ENCODE measurements around the gene SGIP1. TPM values are rescaled to one million over a fixed set of nuclear protein-coding genes. Genes with fewer than 3 reads are reported as not detected.
"Not testable (repeated sequence)": the region's sequence is repeated elsewhere in the genome, so short reads cannot be mapped to it uniquely, and the experiment has no call there.

Gene SGIP1
- total RNA-seq, 1 donor from 2014 or later: 45.2 TPM

DNA sequence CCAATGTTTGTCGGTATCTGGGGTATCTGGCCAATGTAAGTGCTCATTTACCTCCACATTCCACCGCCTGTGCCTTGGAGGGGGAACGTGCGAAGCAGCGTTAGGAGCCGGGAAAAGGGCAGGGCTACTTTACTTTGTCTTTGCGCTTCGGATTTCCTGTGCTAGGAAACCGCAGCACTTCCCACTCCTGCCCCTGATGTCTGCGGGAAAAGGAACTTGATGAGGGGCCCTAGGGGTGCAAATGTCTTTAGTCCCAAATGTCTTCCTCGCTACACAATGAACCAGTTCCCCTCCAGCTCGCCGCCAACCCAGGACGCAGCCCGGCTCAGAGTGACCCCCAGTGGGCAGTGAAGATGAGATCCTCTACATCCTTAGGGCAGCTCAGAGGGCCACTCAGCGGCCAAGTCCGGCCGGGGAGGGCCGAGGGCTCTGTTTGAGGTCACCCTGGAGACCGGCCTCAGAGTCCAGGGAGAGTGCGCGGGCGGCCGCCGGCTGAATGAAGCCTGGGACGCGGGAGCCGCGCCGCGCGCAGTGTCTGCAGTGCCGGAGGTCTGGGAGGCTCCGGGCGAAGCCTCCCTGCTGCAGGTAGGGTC lies 218.1 kb downstream of the SGIP1 start, which contains the start of gene DYNLT5:
DYNLT5 (plus strand) TSS at position 460 of the 593 bp plus-strand sequence. CDS start 2,200 bp downstream, outside the sequence.
- FAIRE-seq (no peak), DNase-seq (ENCODE audit: low spot score in 2 of 2) (peak; percentile 29 to 52)

DNA sequence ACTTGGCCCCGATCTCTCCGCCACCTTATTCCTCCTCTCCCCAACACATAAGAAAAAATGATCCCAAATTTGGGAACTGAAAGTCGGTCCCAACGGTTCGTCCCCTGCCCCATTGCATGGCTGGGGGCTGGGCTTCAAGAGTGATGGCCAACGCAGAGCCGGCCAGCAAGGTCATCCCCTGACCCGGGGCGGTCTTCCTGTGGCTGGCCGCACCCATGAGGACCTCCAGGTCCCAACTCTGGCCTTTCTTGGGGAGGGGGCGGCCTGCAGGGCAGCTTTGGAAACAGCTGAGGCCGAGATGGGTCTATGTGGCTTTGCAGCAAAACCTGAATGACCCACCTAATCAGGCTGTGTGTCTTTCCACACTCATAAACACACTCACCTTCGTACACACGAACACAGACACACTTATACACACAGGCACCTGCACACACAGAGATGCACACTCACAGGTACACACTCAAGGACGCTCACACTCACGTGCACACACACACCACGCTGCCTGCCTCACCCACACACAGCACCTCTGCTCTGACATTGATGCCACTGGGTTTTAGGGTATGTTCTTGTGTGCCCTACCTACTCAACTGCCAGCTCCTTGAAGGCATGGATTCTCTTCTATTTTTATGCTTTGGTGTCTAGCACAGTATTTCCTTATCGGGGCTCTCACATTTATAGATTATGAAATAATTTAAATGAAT lies 218.9 kb downstream of the SGIP1 start:
- no peak for DNase-seq (ENCODE audit: low spot score in 2 of 2)

DNA sequence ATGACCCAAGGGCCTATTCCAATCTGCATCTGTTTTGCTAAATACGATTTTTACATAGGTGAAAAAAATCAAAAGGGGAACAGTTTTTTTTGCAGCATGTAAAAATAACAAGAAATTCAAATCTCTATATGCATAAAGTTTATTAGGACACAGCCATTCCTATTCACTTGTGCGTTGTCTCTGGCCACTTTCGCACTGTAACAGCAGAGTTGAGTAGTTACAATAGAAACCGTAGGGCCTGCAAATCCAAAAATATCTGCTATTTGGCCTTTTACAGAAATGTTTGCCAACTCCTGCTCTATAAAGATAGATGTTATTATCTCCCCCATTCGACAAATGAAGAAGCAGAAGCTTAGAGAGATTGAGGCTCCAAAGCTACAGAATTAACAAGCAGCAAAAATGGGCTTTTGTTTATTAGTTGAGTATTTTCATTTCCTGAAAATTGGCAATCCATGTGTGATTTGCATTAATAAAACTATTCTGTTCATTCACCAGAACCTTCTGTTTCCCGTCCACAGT lies 223.8 kb downstream of the SGIP1 start:
- FAIRE-seq: no peak

More for the DNA sequence above, 218.9 kb downstream of the SGIP1 start:
- FAIRE-seq: no peak

DNA sequence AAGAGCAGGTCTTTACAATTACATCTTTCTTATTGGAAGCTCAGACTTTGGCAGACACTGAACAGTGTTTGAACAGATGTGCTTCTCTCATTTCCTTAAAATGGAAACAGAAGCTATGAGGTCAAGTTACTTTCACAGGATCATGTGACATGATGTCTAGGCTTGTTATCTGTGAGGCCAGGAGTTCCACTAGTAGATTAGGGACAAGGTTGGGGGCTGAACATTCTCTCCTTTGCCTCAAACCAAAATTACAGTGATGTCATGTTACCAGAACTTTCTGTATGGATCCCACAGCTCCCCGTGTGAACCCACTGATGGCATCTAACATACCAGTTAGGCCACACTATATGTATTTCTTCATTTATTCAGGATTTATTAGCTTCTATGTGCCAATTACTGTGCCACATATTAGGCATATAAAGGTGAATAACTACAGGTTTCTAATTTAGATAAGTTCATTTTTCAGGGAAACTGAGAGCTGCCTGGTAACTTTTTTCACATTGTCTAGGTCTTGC lies 224.3 kb downstream of the SGIP1 start:
- DNase-seq (ENCODE audit: low spot score in 2 of 2) (no peak), FAIRE-seq (no peak)

More for the DNA sequence above, 223.8 kb downstream of the SGIP1 start:
- no peak for DNase-seq (ENCODE audit: low spot score in 2 of 2)

DNA sequence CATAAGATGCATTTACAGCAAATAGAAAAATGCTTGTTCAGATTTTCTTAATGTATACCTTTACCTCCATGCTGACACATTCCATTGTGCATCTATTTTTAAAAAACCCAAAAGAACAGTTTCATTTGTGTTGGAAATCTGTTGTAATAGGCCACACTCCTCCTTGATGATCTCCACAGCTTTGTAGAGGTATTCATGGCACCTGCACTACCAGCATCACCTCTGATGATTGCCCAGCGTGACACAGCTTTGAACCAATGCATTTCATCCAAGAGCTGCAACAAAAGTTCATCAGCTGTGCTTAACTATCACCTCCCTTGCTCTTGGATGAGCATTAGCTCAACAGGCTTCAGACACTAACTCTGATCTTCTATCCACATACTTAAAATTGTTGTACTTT lies 226.6 kb downstream of the SGIP1 start:
- no peak for DNase-seq (ENCODE audit: low spot score in 2 of 2)
- no peak for FAIRE-seq

DNA sequence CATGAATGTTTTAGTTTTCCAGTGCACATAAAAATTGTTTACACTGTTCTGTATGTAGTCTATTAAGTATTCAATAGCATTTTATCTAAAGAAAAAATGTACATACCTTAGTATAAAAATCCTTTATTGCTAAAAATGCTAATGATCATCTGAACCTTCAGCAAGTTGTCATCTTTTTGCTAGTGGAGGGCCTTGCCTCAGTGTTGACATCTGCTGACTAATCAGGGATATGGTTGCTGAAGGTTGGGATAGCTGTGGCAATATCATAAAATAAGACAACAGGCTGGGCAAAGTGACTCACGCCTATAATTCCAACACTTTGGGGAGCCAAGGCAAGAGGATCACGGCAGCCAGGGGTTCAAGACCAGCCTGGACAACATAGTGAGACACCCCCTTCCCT lies 227.3 kb downstream of the SGIP1 start:
- DNase-seq (ENCODE audit: low spot score in 2 of 2) (no peak), FAIRE-seq (no peak)

DNA sequence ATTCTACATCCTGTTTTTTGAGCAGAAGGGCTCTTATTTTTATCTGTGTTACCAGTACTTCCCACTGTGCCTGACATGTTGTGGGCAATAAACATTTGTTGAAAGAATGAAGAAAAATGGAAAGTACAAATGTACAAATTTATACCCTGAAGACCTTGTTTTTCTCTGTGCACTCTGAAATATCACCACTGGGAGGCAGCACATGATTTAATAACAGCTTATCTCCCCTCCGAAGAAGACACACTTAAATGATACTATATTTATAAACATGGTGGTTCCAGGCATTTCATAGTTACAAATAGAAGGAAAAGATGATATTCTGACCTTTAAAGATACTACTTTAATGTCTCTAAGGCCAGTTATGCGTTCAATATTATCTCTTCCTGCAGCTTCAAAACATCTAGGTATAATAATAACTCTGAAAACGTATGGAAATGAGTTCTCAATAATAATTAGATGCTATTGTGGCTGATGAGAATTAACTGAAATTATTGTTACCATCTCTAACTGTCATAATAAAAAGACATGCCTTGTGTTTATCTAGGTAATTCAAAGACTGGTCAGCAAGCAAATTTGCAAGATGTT lies 231.1 kb downstream of the SGIP1 start:
- DNase-seq (ENCODE audit: low spot score in 2 of 2): peak in 1 of 2 donors; percentile 26

DNA sequence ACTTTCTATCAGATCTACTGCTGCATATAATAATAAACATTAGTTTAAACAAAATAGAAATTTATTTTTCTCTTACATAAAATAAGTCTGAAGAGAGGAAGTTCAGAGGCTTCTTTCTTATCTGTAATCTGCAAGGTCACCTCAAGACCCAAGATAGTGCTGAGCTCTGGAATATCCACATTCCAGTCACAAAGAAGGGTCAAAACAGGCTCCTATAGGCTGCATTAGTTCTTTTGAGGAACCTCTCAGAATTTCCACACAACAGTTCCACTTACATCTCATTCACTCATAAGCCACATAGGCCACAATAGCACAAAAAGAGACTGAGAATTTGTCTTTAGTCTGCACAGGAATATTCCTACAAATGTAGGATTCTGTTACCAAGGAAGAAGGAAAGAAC lies 233.7 kb downstream of the SGIP1 start:
- no peak for FAIRE-seq
- no peak for DNase-seq (ENCODE audit: low spot score in 2 of 2)

More for the DNA sequence above, 231.1 kb downstream of the SGIP1 start:
- FAIRE-seq: peak; percentile 82

DNA sequence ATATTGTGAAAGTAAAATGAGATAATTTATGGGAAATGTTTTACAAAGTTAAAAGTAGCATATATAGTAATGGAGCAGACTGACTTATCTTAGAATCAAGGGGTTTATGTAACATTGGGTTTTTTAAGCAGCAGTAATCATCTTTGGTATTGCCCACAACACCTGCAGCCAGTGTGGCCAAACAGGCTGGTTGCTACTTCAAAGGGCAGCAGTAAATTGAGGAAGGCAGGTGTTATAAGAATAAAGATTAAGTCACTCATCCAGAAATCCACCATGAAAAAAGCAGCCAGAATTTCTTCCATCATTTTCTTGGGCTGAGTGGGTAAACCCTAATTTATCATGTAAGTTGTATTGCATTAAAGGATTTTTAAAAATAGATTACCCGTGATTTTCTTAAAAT lies 235.0 kb downstream of the SGIP1 start:
- no peak for DNase-seq (ENCODE audit: low spot score in 2 of 2)
- no peak for FAIRE-seq

DNA sequence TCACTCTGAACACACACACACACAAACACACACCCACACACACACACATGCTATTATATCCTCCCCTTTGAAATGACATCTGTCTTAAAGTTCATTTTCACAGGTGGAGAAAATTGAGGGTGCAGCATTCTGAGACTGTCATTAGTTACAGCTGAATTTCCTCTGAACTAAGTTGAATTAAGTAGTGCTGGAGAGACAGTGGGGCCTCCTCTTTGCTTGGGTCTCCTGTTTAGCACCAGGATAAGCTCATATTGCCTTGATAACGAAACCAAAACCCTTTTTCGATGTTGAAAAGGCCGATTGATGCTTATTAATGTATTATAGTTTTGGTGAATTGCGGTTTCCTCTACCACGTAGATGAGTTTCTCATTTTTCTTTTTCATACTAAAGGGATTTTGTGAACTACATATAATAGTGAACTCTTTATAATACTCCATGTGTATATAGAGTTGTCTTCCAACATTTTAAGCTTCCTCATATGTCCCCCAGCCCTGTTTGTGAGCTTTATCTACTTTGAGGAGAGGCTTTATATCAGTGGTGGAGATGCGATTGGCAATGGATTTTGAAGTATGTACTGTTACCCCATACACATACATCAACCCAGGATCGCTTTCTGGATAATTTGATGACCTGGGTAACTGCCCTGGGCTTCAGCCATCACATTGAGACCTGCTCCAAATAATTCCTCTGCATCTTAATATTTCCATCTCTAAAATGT lies 235.7 kb downstream of the SGIP1 start:
- DNase-seq (ENCODE audit: low spot score in 2 of 2) (no peak), FAIRE-seq (no peak)

DNA sequence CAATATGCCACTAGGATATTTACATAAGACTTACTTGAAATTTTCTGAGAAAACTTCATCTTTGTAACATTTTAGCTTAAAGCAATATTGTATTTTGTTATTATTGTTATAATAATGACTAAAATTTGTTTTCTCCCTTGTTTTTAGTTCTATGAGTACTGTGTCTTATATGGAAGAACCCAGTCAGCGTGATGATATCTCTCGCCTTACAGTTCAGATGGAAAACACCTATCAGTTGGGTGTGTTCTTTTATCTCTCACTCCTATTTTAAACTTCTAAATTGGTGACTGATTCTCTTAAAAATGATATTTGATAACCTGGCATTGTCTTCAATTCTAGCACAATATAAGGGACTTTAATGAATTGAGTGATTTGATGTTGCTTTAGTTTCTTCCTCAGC lies 236.3 kb downstream of the SGIP1 start:
- FAIRE-seq: no peak
- DNase-seq (ENCODE audit: low spot score in 2 of 2): no peak

DNA sequence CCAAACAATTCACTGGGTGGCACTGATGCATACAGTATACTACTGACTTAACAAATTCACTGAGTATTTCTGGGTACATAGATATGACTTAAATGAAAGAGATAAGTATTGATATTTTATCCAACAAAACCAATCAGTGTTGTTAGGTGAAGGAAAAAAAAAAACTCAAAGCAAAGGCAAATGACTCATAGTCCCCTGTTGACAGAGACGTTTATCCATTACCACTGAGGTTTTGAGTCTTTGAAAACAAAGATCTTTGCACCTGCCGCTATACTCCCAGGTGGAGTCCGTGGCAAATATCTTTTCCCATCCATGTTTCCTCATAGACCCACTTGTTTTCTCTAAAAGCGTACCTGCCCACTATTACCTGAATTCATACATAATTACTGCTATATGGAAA lies 236.7 kb downstream of the SGIP1 start:
- FAIRE-seq (no peak), DNase-seq (ENCODE audit: low spot score in 2 of 2) (no peak)

DNA sequence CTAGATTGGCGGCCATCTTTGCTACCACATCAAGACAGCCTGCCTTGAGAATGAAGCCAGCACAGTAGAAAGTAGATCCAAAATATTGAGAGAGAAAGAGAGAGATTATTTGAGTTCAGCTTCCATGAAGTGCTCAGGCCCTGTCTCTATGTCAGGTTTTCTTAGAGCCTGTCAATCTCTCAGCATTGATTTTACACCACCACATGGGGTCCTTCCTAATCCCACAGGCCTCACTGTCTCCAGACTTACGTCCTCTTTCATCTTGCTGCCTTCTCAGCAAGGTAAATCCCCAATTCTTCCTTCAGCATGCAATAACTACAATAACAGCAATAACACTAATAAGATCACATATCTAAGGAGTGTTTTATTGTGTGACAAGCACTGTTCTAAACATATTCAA lies 239.3 kb downstream of the SGIP1 start:
- no peak for DNase-seq (ENCODE audit: low spot score in 2 of 2)
- FAIRE-seq: no peak

DNA sequence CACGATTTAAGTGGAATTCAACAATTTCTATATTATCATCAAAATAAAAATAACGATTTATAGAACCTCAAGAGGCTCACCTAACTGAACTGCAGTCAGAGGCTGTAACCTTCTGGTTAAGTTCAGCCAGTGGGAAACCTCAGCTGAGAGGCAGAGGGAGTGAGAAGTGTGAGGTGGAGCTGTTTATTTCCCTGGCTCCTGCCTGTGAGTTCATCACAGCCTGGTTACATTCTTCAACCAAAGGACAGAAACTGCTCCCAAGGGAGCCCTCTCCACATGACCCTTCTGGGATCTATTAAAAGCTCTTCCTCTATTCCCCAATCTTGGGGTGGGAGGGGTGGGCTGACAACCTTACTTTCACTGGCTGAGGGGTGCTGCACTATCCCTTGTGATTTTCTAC lies 240.5 kb downstream of the SGIP1 start:
- DNase-seq (ENCODE audit: low spot score in 2 of 2) (no peak), FAIRE-seq (no peak)

DNA sequence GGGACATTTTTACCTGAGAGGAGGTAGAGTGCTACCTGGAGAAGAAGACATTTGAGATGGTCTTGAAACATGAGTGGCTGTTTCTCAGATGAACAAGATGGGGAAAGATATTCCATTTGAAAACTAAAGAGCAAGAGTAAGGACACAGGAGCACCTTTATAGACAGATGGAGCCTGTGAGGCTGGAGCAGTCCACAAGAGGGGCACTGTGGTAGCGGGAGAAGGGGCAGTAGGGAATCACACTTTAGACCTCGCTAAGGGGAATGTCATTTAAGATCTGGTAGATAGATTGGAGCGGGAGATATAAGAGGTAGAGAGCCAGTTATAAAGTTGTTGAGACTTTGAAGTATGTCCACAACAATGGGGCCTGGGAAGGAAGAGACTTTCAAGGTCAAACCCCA lies 241.7 kb downstream of the SGIP1 start:
- DNase-seq (ENCODE audit: low spot score in 2 of 2): no peak

DNA sequence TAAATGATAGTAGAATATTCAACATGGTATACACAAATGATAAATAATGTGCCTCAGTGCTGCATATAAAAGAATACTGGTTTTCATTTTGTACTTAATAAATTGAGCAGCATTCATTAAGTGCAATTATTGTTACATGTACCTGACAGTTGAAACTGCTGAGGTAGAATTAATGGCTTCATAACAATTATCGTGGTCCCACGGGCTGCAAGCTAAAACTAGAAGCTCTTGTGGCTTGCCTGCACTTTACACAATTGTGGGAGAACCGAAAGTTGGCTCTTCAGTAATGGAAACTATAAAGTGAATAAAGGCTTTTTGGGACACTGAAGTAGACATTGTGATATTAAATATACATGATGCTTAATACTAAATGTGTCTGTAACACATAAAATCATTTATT lies 243.9 kb downstream of the SGIP1 start:
- FAIRE-seq: no peak

More for the DNA sequence above, 241.7 kb downstream of the SGIP1 start:
- no peak for FAIRE-seq

DNA sequence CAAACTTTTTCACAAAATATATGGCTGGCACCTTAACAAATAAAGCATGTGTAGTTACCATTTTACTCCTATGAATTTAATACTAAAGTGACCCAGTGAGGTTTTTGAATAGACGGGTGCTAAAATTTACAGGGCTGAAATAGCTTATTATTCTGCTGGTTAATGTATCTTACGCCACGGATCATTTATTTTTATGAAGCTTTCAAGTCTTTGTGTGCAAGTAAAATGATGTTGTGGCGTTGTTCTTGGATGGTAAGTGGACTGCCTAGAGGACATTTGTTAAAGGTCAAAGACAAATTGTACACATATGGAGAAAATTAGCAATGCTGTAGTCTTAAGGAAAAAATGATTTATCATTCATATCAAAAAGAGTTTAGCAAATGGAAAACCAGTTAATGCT lies 244.3 kb downstream of the SGIP1 start:
- FAIRE-seq: no peak
- no peak for DNase-seq (ENCODE audit: low spot score in 2 of 2)

More for the DNA sequence above, 243.9 kb downstream of the SGIP1 start:
- DNase-seq (ENCODE audit: low spot score in 2 of 2): no peak

DNA sequence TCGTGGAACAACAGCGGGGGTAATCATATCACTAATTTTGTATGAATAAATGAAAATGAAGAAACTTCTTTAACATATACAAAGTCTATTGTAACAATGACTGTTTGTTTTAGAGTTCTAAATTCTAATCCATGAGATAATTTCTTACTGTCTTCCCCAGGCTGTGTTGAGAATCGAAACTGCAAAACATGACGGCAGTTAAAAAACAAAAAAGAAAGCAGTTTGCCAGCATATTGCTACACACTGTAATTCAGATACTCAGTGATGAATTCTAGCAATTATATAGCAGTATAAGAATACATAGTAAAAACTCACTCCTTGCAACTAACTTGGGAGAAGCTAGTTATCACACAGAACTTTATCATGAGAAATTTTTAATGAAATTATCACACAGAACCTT lies 245.0 kb downstream of the SGIP1 start:
- no peak for DNase-seq (ENCODE audit: low spot score in 2 of 2)
- no peak for FAIRE-seq

DNA sequence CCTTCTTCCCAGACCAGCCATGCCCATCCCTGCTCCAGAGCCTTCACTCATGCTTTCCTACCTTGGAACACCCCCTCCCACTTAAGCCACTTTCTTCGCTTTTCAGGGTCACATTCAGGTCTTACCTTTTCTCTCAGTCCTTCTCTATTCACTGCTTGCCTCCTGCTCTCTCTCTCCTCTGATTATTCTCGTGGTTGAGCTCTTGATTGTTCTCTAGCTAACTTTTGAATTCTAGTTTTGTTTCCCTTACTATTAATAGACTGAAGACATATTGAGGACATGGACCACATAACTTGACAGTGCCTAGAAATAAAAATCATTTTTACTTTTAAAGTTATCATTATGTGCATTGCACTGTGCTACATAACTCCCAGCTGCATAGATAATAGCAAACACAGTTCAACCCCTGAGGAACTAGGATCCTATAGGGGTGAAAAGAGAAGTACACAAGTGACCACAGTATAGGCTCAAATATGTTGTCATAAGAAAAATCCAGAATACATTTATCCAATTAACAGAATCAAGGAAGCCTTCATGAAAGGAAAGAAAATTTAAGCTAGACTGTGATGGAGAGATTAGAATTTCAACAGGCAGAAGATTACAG lies 245.6 kb downstream of the SGIP1 start:
- FAIRE-seq (no peak), DNase-seq (ENCODE audit: low spot score in 2 of 2) (no peak)

DNA sequence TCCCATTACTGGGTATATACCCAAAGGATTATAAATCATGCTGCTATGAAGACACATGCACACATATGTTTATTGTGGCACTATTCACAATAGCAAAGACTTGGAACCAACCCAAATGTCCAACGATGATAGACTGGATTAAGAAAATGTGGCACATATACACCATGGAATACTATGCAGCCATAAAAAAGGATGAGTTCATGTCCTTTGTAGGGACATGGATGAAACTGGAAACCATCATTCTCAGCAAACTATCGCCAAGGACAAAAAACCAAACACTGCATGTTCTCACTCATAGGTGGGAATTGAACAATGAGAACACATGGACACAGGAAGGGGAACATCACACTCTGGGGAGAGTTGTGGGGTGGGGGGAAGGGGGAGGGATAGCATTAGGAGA lies 251.8 kb downstream of the SGIP1 start:
- DNase-seq (ENCODE audit: low spot score in 2 of 2); FAIRE-seq: not testable (repeated sequence)
